GM18873 (cell line): ENCODE results near the gene MAP1LC3B2.

Experiments used
- ATAC-seq: cut with Tn5 transposase; IDR thresholded peaks from one replicate; pipeline ENCODE4 v1.9.1; 2021; ENCODE audit warnings: mild to moderate bottlenecking, moderate library complexity, moderate number of reproducible peaks; ENCODE audit not compliant: unreplicated experiment, low FRiP score

The MAP1LC3B2 gene

GRCh38 chr12:116559162-116559935, at the start of gene MAP1LC3B2:
Gene MAP1LC3B2, plus strand, starts transcription at chr12:116559381. Its CDS starts 16,562 bp downstream, at chr12:116575943.
- peak; percentile 76 for ATAC-seq

DNA sequence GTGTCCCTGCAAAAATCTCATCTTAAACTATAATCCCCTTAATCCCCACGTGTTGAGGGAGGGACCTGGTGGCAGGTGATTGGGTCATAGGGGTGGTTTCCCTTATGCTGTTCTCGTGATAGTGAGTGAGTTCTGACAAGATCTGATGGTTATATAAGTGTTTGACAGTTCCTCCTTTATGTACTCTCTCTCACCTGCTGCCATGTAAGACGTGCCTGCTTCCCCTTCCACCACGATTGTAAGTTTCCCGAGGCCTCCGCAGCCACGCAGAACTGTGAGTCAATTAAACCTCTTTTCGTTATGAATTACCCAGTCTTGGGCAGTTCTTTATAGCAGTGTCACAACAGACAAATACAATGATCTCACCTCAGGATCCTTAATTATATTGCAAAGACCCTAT, 45.2 kb upstream of the MAP1LC3B2 start:
- ATAC-seq, result no peak

- no peak for ATAC-seq
Observed at GRCh38 chr12:116515684-116516083, 43.5 kb upstream of the MAP1LC3B2 start.

DNA sequence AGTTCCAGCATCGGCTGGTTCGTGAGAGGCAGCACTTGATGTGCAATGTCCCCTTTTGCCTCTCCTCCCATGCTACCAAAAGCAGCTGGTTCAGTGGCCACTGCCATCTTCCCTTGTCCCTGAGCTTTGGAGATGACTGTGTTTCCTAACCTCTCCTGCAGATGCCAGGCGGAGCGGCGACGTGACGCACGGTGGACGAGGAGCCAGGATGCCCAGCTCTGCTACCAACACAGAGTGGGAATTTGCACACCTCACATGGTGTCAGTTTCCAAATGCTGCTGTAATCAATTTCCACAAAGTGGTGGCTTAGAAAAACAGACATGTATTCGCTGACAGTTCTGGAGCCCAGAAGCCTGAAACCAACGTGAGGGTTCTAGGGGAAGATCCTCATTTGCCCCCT, 42.5 kb upstream of the MAP1LC3B2 start:
- ATAC-seq, result no peak

GRCh38 chr12:116517431-116518045, 41.6 kb upstream of the MAP1LC3B2 start:
- ATAC-seq, result no peak

DNA sequence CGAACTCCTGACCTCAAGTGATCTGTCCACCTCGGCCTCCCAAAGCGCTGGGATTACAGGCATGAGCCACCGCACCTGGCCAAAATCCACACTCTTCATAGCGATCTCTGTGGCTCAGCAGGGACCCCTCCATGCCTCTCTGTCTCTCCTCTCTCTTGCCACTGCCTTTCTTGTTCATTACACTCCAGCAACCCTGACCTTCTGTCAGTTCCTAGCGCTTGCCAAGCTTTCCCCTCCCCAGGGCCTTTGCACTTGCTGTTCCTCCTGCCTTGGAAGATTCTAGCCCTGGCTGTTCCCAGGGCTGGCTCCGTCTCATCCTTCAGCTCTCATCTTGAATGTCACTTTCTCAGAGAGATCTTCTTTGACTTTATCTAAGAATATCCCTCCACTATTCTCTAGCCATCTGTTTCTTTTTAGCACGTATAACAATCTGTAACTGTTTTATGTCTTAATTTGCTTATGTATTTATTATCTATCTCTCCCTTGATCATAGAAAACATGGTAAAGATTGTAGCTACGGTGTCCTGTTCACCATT, 38.9 kb upstream of the MAP1LC3B2 start:
- no peak for ATAC-seq

DNA sequence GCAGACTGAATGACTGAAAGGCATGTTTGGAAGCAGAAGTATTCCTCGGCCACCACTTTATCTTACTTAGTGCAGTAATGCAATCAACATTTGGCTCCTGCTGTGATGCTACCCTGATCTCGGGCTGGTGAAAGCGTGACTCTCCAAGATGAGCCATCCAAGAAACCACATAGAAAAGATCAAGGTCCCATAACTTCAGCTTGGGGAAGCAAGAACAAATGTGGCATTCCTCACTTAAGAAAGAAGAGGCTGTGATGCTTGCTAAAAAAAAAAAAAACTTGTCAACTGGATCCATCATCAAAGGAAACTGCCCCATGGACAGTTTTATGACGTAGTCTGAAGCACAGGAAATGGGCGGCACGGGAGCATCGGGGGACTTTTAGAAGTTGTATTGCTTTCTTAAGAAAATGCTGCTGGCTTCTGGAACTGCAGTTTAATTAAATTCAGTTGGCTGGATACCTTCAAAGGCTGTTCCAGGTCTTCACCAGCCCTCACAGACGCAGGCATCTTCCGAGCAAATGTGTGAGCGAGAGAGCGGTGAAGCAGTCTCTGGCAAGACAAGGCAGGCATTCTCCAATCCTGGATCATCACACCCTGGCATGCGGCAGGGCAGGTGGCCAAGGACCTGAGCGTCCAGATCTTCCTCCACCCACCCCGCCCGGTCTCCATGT, 38.2 kb upstream of the MAP1LC3B2 start:
- ATAC-seq, result no peak

- no peak for ATAC-seq
Observed at GRCh38 chr12:116524311-116524710, 34.9 kb upstream of the MAP1LC3B2 start.

GRCh38 chr12:116524964-116525379, 34.2 kb upstream of the MAP1LC3B2 start:
- no peak for ATAC-seq

DNA sequence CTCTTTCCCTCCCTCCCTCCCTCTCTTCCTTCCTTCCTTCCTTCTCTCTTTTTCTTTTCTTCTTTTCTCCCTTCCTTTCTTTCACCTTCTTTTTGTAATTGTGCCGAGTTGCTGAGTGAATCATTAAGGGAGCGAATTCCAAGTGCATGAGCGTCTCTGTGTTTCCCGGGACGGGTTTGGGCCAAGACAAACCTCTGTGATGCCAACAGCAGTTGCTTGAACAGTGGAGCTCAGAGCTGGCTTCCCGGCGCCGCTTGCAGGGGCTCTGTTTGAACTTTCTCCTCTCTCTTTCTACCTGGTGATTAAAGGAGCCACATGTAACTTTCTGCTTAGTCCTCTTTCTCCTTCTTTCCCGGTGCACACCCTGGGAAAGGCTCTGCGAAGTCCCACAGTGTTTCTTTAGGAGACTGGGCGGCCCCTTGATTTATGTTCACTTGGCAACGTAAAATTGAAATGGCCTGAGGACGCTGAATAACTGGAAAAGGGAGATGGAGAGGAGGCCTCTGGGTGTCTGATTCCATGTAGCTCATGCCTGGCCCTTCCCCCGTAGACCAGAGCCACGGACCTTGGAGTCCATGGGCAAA, 33.7 kb upstream of the MAP1LC3B2 start:
- ATAC-seq, result no peak

GRCh38 chr12:116528065-116528464, 31.1 kb upstream of the MAP1LC3B2 start:
- no peak for ATAC-seq

DNA sequence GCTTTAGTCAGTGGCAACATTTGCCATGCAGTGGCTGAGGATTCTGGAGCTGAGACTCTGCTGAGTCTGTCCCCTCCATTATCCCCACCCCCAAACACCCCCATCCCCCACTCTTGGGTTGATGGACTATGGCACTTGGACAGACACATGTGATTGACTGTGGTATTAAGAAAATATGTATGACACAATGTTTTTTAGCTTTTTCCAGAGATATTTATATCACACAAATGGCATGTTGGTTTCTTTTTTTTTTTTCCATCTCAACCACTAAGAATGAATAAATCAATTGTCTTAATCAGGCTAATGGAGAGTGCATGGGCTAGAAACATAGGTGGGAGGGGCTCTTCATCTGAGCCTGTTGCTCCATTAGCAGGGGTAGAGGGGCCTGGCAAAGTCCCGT, 30.7 kb upstream of the MAP1LC3B2 start:
- no peak for ATAC-seq

DNA sequence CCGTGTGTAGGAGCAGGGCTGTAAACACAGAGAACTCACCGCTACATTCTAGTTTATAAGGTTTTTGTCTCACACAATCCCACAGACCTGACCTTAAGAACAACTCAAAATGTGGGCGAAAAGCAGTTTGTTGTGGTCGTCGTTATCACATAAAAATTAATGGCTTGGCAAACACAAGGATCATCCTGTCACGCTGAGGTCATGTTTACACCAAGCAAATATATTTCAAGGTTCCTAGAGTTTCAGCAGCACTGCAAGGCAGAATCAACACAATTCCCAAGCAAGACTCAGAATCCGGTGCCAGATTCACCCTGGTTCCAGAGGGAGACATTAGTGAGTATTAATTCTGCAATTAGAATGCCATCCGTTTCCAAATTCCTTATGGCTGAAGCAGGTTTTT, 30.1 kb upstream of the MAP1LC3B2 start:
- ATAC-seq, result no peak

DNA sequence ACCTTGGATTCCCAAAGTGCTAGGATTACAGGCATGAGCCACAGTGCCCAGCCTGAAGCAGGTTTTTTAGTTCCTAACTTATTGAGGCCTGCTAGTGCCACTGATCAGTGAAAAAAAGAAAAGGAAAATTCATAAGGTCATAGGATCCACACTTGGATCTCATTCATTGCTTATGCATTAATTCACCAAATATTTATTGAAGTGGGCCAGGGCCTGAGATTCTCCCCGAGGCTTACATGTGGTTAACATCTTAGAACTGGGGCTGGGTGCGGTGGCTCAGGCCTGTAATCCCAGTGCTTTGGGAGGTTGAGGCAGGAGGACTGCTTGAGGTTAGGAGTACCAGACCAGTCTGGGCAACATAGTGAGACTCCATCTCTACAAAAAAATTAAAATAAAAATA, 29.5 kb upstream of the MAP1LC3B2 start:
- ATAC-seq, result no peak

- ATAC-seq, result no peak
Observed at GRCh38 chr12:116532428-116532827, 26.8 kb upstream of the MAP1LC3B2 start.

GRCh38 chr12:116532986-116533342, 26.2 kb upstream of the MAP1LC3B2 start:
- ATAC-seq, result no peak

DNA sequence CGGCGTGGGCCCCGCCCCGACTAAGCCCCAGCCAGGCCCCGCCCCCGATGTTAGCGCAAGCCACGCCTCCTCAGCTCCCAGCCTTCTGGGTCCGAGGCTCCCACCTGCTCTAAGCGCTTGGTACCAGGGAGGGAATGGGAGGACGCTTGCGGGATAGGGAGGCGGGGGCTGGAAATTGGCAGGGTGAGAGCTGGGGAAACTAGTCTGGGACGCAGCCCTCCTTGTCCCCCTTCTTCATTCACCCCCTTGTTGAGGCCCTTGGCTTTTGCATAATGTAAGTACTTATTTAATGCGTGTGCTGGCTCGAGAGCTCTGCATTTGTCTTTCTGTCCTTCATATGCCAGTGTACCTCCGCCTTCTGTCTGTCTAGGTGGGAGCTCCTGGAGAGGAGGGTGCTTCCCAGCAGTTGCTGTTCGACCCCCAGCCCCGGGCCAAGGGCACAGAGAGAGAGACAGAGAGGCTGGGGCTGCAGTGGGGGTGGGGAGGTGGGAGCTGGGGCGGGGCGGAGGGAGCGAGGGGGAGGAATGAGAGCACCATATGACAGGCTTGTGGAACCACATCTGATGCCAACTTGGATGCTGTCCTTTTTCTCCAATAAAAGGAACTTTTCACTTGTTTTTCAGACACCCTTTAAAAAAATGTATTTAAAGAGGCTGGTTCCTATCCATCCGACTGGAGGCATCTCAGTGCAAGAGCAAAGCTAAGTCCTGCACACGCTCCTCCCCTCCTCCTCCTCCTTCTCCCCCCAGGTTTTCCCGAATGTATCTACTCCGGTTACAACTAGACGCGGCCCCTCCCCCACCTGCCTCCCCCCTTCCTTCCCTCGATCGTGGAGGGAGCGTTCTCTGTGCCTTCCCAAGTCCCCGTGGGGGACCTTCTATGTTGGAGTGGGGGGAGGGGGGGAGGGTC, 25.6 kb upstream of the MAP1LC3B2 start:
- no peak for ATAC-seq

GRCh38 chr12:116534311-116535121, 24.7 kb upstream of the MAP1LC3B2 start:
- ATAC-seq, result no peak

- no peak for ATAC-seq
Observed at GRCh38 chr12:116535241-116535640, 23.9 kb upstream of the MAP1LC3B2 start.
